ENCODE results near the gene ARHGAP4.

ARHGAP4 gene

DNA sequence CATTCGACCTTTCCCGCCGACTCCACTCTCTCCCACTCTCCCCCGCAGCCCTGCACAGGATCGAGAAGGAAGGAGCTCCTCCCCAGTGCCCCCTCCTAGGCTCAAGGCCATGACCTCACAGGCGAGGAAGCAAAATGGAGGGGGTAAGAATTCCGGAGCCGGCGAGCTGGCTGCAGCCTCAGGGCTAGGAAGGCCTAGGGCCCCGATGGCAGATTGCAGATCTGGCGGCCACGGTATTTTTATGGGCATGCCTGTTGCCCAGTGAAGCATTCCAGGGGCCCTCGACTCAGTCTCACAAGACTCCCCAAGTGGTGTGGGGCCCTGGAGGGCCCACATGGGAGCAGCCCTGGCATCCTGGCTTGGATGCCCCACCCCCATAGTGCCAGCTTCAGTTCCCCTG lies 39.1 kb downstream of the ARHGAP4 start:
- intact Hi-C loops (cut with DNase I; ENCODE audit: low total_unique reads): no loop called here
- Histone ChIP-seq H3K27me3 (peaks cover 0 to 51% of the 10 kb centered on the region in 2 donors), H3K4me3 (no peak overlapping the region), H3K27ac (no peak overlapping the region), H3K36me3 (no peaks in the 10 kb centered on the region), H3K9me3 (no peaks in the 10 kb centered on the region), H3K4me1 (peaks cover 0 to 11% (median 7%) of the 10 kb centered on the region in 4 donors)
- TF ChIP-seq, protein P1, sequence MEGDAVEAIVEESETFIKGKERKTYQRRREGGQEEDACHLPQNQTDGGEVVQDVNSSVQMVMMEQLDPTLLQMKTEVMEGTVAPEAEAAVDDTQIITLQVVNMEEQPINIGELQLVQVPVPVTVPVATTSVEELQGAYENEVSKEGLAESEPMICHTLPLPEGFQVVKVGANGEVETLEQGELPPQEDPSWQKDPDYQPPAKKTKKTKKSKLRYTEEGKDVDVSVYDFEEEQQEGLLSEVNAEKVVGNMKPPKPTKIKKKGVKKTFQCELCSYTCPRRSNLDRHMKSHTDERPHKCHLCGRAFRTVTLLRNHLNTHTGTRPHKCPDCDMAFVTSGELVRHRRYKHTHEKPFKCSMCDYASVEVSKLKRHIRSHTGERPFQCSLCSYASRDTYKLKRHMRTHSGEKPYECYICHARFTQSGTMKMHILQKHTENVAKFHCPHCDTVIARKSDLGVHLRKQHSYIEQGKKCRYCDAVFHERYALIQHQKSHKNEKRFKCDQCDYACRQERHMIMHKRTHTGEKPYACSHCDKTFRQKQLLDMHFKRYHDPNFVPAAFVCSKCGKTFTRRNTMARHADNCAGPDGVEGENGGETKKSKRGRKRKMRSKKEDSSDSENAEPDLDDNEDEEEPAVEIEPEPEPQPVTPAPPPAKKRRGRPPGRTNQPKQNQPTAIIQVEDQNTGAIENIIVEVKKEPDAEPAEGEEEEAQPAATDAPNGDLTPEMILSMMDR (IDR thresholded peaks at IDR 0.05): no peak
- DNase-seq: no peak

DNA sequence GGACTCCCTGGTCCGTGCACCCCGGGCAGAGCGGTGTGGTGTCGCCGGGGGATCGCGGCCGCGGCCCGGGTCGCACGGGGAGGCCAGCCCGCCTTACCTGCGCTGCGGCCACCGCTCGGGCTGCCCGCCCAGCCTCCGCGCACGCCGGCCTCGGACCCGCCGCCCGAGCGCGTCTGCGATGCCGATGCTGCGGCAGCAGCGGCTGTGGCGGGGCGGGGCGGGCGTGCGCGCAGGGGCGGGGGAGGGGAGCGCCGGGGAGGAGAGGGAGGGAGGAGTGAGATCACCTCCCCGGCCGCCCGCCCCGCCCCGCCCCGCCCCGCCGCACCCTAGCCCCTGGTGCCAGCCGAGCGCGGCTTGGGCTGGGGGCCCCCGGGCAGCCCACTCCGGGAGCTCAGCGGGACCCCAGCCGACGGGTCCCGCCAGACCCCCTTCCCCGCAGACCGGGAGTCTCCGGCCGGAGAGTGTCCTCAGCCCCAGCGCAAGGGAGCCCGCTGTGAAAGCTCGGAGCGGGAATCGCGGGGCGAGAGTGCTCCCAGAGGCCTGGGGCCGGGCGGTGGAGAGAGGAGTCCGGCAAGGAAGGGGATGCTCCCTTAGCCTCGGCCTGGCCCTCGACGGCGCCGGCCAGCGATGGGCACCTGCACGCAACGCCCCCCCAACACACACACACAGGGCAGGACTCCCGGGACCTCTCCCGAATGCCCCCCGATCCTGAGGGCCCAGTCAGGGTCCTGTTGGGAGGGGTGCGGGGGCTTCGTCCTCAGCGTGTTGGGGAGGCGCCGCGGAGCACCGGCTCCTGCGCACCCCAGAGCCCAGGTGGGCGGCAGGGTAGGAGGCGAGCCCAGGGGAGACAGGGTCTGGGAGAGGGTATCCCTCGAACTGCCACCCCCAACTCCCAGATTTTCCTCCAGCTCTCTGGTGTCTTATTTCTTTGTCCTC lies 39.8 kb downstream of the ARHGAP4 start, which contains the start of gene L1CAM:
Gene L1CAM, minus strand, starts transcription at position 206 of the 936 bp plus-strand sequence. CDS start 10,337 bp downstream, outside the sequence.
- no peak within 1 kb of the TSS for H3K27ac ChIP-seq
- TF ChIP-seq, protein P1 (IDR thresholded peaks at IDR 0.05): no peak
- DNase-seq: no peak
- H3K4me3 ChIP-seq: peak within 1 kb of the TSS in 1 of 2 donors; percentile 25
- peaks cover 0 to 11% (median 7%) of the 10 kb centered on the region in 4 donors for H3K4me1 ChIP-seq
- no peaks in the 10 kb centered on the region for H3K36me3 ChIP-seq
- H3K9me3 ChIP-seq: no peaks in the 10 kb centered on the region
- intact Hi-C loops (cut with DNase I; ENCODE audit: low total_unique reads): no loop called here
- H3K27me3 ChIP-seq: peaks cover 0 to 57% of the 10 kb centered on the region in 2 donors

DNA sequence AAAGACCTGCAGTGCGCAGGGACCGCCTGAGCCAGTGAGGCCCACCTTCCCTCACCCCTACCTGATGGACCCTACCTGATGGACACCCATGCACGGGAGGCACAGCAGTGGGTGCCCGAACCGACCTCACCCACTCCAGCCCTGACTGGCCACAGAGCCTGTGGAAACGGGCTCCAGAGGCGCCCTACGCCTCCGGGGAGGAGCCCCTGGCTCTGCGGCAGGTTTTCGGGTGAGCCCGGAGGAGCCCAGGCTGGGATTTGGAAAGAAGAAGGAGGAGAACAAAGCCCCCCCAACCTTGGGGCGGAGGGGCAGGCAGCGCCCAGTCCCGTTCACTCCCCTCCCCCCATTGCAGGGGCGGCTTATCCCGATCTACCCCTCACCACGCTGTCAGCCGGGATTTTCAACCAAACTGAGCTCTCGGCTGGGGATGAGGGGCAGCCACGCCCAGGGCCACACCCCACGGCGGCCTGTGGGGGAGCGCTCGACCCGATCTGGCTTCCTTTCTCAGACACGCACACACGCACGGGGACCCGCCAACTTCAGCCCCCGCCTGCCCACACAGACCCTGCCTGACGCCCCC lies 40.8 kb downstream of the ARHGAP4 start:
- peaks cover 0 to 63% of the 10 kb centered on the region in 2 donors for H3K27me3 ChIP-seq
- no peaks in the 10 kb centered on the region for H3K9me3 ChIP-seq
- H3K4me3 ChIP-seq: peak overlapping the region in 1 of 2 donors; percentile 25
- TF ChIP-seq, protein P1 (IDR thresholded peaks at IDR 0.05): no peak
- no peak for DNase-seq
- peaks cover 0 to 11% (median 7%) of the 10 kb centered on the region in 4 donors for H3K4me1 ChIP-seq
- intact Hi-C loops (cut with DNase I; ENCODE audit: low total_unique reads): no loop called here
- no peak overlapping the region for H3K27ac ChIP-seq
- no peaks in the 10 kb centered on the region for H3K36me3 ChIP-seq

DNA sequence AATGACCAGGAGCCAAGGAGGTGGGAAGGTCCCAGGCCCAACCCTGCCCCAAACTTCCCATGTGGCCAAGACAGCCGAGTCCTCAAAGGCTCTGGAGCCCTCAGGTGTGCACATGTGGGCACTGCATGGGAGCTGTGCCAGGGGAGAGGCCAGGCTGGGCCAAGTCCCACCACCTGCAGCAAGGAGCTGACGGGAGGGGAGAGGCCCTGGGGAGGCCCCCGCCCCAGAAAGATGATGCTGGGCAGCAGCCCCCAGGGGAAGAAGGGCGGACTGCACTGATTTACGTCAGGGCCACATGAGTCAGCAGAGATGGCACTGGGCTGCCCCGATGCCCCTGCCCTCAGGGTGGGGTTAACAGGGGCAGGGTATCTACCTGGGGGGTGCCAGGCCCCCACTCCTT lies 41.5 kb downstream of the ARHGAP4 start:
- Histone ChIP-seq H3K27ac (no peak overlapping the region), H3K4me1 (peaks cover 0 to 11% (median 7%) of the 10 kb centered on the region in 4 donors), H3K4me3 (no peak overlapping the region), H3K9me3 (no peaks in the 10 kb centered on the region), H3K36me3 (no peaks in the 10 kb centered on the region), H3K27me3 (peaks cover 0 to 69% of the 10 kb centered on the region in 2 donors)
- intact Hi-C loops (cut with DNase I; ENCODE audit: low total_unique reads): no loop called here
- TF ChIP-seq, protein P1 (IDR thresholded peaks at IDR 0.05): no peak
- DNase-seq: no peak

GRCh38 chrX:153884136-153884535 lies 41.9 kb downstream of the ARHGAP4 start:
- Histone ChIP-seq H3K27me3 (peaks cover 0 to 73% of the 10 kb centered on the region in 2 donors), H3K4me3 (no peak overlapping the region), H3K27ac (no peak overlapping the region), H3K4me1 (peaks cover 0 to 11% (median 7%) of the 10 kb centered on the region in 4 donors), H3K9me3 (no peaks in the 10 kb centered on the region), H3K36me3 (no peaks in the 10 kb centered on the region)
- no peak for DNase-seq
- intact Hi-C loops (cut with DNase I; ENCODE audit: low total_unique reads): no loop called here
- TF ChIP-seq, protein P1 (IDR thresholded peaks at IDR 0.05): no peak
